Memory B cell (primary cell): Measurements from ENCODE around the gene ESRRA.
A peak's percentile ranks its signal among the peaks of the same experiment; 100 is the strongest.

Experiments used
- ATAC-seq: fragments of 150-1000 bp; cut with Tn5 transposase; 2 replicates; pipeline ENCODE4 v1.10.0; 2021; ENCODE audit warnings: low read depth, mild to moderate bottlenecking, moderate library complexity
- DNase-seq, 2 donors: peaks; one replicate each; pipeline ENCODE4 v3.0.0; 2022; ENCODE audit warnings: low spot score in 2 of 2
- H3K27ac Mint-ChIP-seq: one replicate; pipeline ENCODE4 v1.8.0; 2022; ENCODE audit warnings: mild to moderate bottlenecking, moderate library complexity, mixed read lengths
- H3K27me3 Mint-ChIP-seq: one replicate; pipeline ENCODE4 v1.8.0; 2022; ENCODE audit warnings: mixed read lengths
- H3K36me3 Mint-ChIP-seq: one replicate; pipeline ENCODE4 v1.8.0; 2022; ENCODE audit warnings: mild to moderate bottlenecking, mixed read lengths
- H3K4me1 Mint-ChIP-seq: one replicate; pipeline ENCODE4 v1.8.0; 2022; ENCODE audit warnings: mixed read lengths
- H3K4me3 Mint-ChIP-seq: one replicate; pipeline ENCODE4 v1.8.0; 2022; ENCODE audit warnings: mild to moderate bottlenecking, moderate library complexity, mixed read lengths
- H3K9me3 Mint-ChIP-seq: one replicate; pipeline ENCODE4 v1.8.0; 2022; ENCODE audit warnings: mixed read lengths

ESRRA gene

GRCh38 chr11:64292460-64293254 is 12.7 kb upstream of the ESRRA start:
- Mint-ChIP-seq H3K27me3 (peaks cover 31% of the 10 kb centered on the region), H3K4me3 (peak overlapping the region; percentile 79), H3K36me3 (no peaks in the 10 kb centered on the region), H3K27ac (no peak overlapping the region), H3K9me3 (no peaks in the 10 kb centered on the region), H3K4me1 (peaks cover 12% of the 10 kb centered on the region)
- ATAC-seq (peak; percentile 26), DNase-seq (no peak)

- Mint-ChIP-seq H3K9me3 (no peaks in the 10 kb centered on the region), H3K4me1 (peaks cover 17% of the 10 kb centered on the region), H3K27me3 (peaks cover 39% of the 10 kb centered on the region), H3K36me3 (no peaks in the 10 kb centered on the region), H3K27ac (peak overlapping the region; percentile 43), H3K4me3 (no peak overlapping the region)
- ATAC-seq: no peak
- DNase-seq: no peak
Observed at GRCh38 chr11:64294774-64295173, 10.6 kb upstream of the ESRRA start.

GRCh38 chr11:64295760-64296159 is 9.6 kb upstream of the ESRRA start:
- Mint-ChIP-seq H3K27me3 (peaks cover 40% of the 10 kb centered on the region), H3K27ac (no peak overlapping the region), H3K4me1 (peaks cover 22% of the 10 kb centered on the region), H3K4me3 (no peak overlapping the region), H3K36me3 (no peaks in the 10 kb centered on the region), H3K9me3 (no peaks in the 10 kb centered on the region)
- ATAC-seq (no peak), DNase-seq (no peak)

GRCh38 chr11:64296236-64296635 is 9.1 kb upstream of the ESRRA start:
- DNase-seq (no peak), ATAC-seq (no peak)
- no peaks in the 10 kb centered on the region for H3K9me3 Mint-ChIP-seq
- H3K27me3 Mint-ChIP-seq: peaks cover 38% of the 10 kb centered on the region
- peaks cover 23% of the 10 kb centered on the region for H3K4me1 Mint-ChIP-seq
- H3K27ac Mint-ChIP-seq: no peak overlapping the region
- no peaks in the 10 kb centered on the region for H3K36me3 Mint-ChIP-seq
- no peak overlapping the region for H3K4me3 Mint-ChIP-seq

- Mint-ChIP-seq H3K4me1 (peaks cover 23% of the 10 kb centered on the region), H3K27me3 (peaks cover 38% of the 10 kb centered on the region), H3K27ac (no peak overlapping the region), H3K4me3 (no peak overlapping the region), H3K36me3 (no peaks in the 10 kb centered on the region), H3K9me3 (no peaks in the 10 kb centered on the region)
- no peak for ATAC-seq
- no peak for DNase-seq
Observed at GRCh38 chr11:64296830-64297698, 8.3 kb upstream of the ESRRA start.

- Mint-ChIP-seq H3K27ac (no peak overlapping the region), H3K27me3 (peaks cover 35% of the 10 kb centered on the region), H3K9me3 (no peaks in the 10 kb centered on the region), H3K4me1 (peaks cover 21% of the 10 kb centered on the region), H3K36me3 (no peaks in the 10 kb centered on the region), H3K4me3 (no peak overlapping the region)
- DNase-seq (no peak), ATAC-seq (no peak)
Observed at GRCh38 chr11:64297699-64298358, 7.5 kb upstream of the ESRRA start.

- Mint-ChIP-seq H3K36me3 (no peaks in the 10 kb centered on the region), H3K4me3 (peak overlapping the region; percentile 65), H3K27me3 (peaks cover 29% of the 10 kb centered on the region), H3K27ac (peak overlapping the region; percentile 87), H3K4me1 (peaks cover 23% of the 10 kb centered on the region), H3K9me3 (no peaks in the 10 kb centered on the region)
- ATAC-seq: no peak
- peak in 1 of 2 donors; percentile 62 for DNase-seq
Observed at GRCh38 chr11:64298966-64299846, 6.1 kb upstream of the ESRRA start.

- Mint-ChIP-seq H3K4me1 (peaks cover 24% of the 10 kb centered on the region), H3K36me3 (no peaks in the 10 kb centered on the region), H3K27ac (peak within 1 kb of the TSS; percentile 87), H3K9me3 (no peaks in the 10 kb centered on the region), H3K27me3 (peaks cover 25% of the 10 kb centered on the region), H3K4me3 (peak within 1 kb of the TSS; percentile 75)
- DNase-seq (no peak), ATAC-seq (no peak)
Observed at GRCh38 chr11:64299847-64300648, 5.3 kb upstream of the ESRRA start, which contains the start of gene CATSPERZ. CATSPERZ (plus strand) TSS chr11:64300358; CDS start chr11:64300411, 53 bp downstream.

GRCh38 chr11:64303109-64304031 is 2.0 kb upstream of the ESRRA start:
- Mint-ChIP-seq H3K27me3 (peaks cover 7% of the 10 kb centered on the region), H3K9me3 (no peaks in the 10 kb centered on the region), H3K4me3 (peak overlapping the region; percentile 27), H3K27ac (peak overlapping the region; percentile 72), H3K36me3 (peaks cover 2% of the 10 kb centered on the region), H3K4me1 (peaks cover 24% of the 10 kb centered on the region)
- DNase-seq: no peak
- no peak for ATAC-seq

- Mint-ChIP-seq H3K36me3 (peaks cover 2% of the 10 kb centered on the region), H3K27ac (peak overlapping the region; percentile 95), H3K4me1 (peaks cover 24% of the 10 kb centered on the region), H3K9me3 (no peaks in the 10 kb centered on the region), H3K4me3 (peak overlapping the region; percentile 88), H3K27me3 (peaks cover 6% of the 10 kb centered on the region)
- ATAC-seq (no peak), DNase-seq (no peak)
Observed at GRCh38 chr11:64304032-64304315, 1.4 kb upstream of the ESRRA start.

GRCh38 chr11:64304316-64305072 is 830 bp upstream of the ESRRA start:
- H3K27me3 Mint-ChIP-seq: peaks cover 6% of the 10 kb centered on the region
- peak overlapping the region; percentile 88 for H3K4me3 Mint-ChIP-seq
- H3K4me1 Mint-ChIP-seq: peaks cover 24% of the 10 kb centered on the region
- H3K27ac Mint-ChIP-seq: peak overlapping the region; percentile 95
- ATAC-seq (peak; percentile 35), DNase-seq (peak; percentile 92 to 95)
- H3K9me3 Mint-ChIP-seq: no peaks in the 10 kb centered on the region
- H3K36me3 Mint-ChIP-seq: peaks cover 2% of the 10 kb centered on the region
